CD4-positive, alpha-beta T cell treated with Interleukin-17A for 1 hour (primary cell): ENCODE results near the gene TCF12.
A peak's percentile ranks its signal among the peaks of the same experiment; 100 is the strongest.
"Not testable (repeated sequence)": the region's sequence is repeated elsewhere in the genome, so short reads cannot be mapped to it uniquely, and the experiment has no call there.

Source experiments
- DNase-seq: peaks from one replicate; pipeline ENCODE4 v3.0.0-alpha.2; 2020

Gene TCF12

GRCh38 chr15:56916825-56917477, 1.5 kb upstream of the TCF12 start:
- no peak for DNase-seq

GRCh38 chr15:56917652-56918045, 795 bp upstream of the TCF12 start:
- peak; percentile 10 for DNase-seq

GRCh38 chr15:56919031-56919608, 676 bp downstream of the TCF12 start:
- DNase-seq: peak; percentile 65

- peak; percentile 20 for DNase-seq
Measured at GRCh38 chr15:56919609-56920366, 1.3 kb downstream of the TCF12 start.

GRCh38 chr15:56920367-56920627, 1.9 kb downstream of the TCF12 start:
- DNase-seq: no peak

GRCh38 chr15:56923174-56923591, 4.7 kb downstream of the TCF12 start:
- no peak for DNase-seq

GRCh38 chr15:56927816-56928215, 9.4 kb downstream of the TCF12 start:
- no peak for DNase-seq

GRCh38 chr15:56929399-56929798, 11.0 kb downstream of the TCF12 start:
- DNase-seq: no peak

- DNase-seq: no peak
Measured at GRCh38 chr15:56929933-56930332, 11.5 kb downstream of the TCF12 start.

GRCh38 chr15:56930669-56931313, 12.3 kb downstream of the TCF12 start:
- DNase-seq: no peak

GRCh38 chr15:56931639-56932508, 13.4 kb downstream of the TCF12 start:
- DNase-seq: no peak

GRCh38 chr15:56932509-56932868, 14.0 kb downstream of the TCF12 start:
- DNase-seq: not testable (repeated sequence)

- DNase-seq: no peak
Measured at GRCh38 chr15:56933410-56933809, 15.0 kb downstream of the TCF12 start.

GRCh38 chr15:56933811-56934210, 15.4 kb downstream of the TCF12 start:
- DNase-seq: no peak

GRCh38 chr15:56934269-56934668, 15.8 kb downstream of the TCF12 start:
- no peak for DNase-seq

GRCh38 chr15:56936929-56937328, 18.5 kb downstream of the TCF12 start:
- DNase-seq: no peak

- DNase-seq: no peak
Measured at GRCh38 chr15:56939257-56939656, 20.8 kb downstream of the TCF12 start.

- DNase-seq: no peak
Measured at GRCh38 chr15:56940388-56940787, 21.9 kb downstream of the TCF12 start.

- DNase-seq: no peak
Measured at GRCh38 chr15:56942118-56942517, 23.7 kb downstream of the TCF12 start.

- no peak for DNase-seq
Measured at GRCh38 chr15:56943403-56943802, 25.0 kb downstream of the TCF12 start.

- no peak for DNase-seq
Measured at GRCh38 chr15:56944485-56944884, 26.0 kb downstream of the TCF12 start.

GRCh38 chr15:56946150-56946549, 27.7 kb downstream of the TCF12 start:
- no peak for DNase-seq
